Stimulated activated effector memory CD8-positive, alpha-beta T cell treated with anti-CD3 and anti-CD28 coated beads, Interleukin-12 subunit alpha, Interleukin-12 subunit beta, amount 100 ng/mL, for 72 hours (primary cell): ENCODE results near the gene RIN3.

Experiments
- ATAC-seq: fragments of 150-1000 bp; cut with Tn5 transposase; 2 replicates; pipeline ENCODE4 v1.10.0; 2021
- DNase-seq, 2 donors: peaks; one replicate each; pipeline ENCODE4 v3.0.0; 2021 to 2022; ENCODE audit warnings: low spot score in 2 of 2
- H3K27ac Mint-ChIP-seq: one replicate; pipeline ENCODE4 v1.8.0; 2022; ENCODE audit warnings: mild to moderate bottlenecking, mixed read lengths
- H3K36me3 Mint-ChIP-seq: one replicate; pipeline ENCODE4 v1.8.0; 2022; ENCODE audit warnings: mild to moderate bottlenecking, mixed read lengths
- H3K4me1 Mint-ChIP-seq: one replicate; pipeline ENCODE4 v1.8.0; 2022; ENCODE audit warnings: mixed read lengths
- H3K4me3 Mint-ChIP-seq: one replicate; pipeline ENCODE4 v1.8.0; 2022; ENCODE audit warnings: mild to moderate bottlenecking, mixed read lengths
- H3K9me3 Mint-ChIP-seq: one replicate; pipeline ENCODE4 v1.8.0; 2022; ENCODE audit warnings: mixed read lengths

The RIN3 gene, protein sequence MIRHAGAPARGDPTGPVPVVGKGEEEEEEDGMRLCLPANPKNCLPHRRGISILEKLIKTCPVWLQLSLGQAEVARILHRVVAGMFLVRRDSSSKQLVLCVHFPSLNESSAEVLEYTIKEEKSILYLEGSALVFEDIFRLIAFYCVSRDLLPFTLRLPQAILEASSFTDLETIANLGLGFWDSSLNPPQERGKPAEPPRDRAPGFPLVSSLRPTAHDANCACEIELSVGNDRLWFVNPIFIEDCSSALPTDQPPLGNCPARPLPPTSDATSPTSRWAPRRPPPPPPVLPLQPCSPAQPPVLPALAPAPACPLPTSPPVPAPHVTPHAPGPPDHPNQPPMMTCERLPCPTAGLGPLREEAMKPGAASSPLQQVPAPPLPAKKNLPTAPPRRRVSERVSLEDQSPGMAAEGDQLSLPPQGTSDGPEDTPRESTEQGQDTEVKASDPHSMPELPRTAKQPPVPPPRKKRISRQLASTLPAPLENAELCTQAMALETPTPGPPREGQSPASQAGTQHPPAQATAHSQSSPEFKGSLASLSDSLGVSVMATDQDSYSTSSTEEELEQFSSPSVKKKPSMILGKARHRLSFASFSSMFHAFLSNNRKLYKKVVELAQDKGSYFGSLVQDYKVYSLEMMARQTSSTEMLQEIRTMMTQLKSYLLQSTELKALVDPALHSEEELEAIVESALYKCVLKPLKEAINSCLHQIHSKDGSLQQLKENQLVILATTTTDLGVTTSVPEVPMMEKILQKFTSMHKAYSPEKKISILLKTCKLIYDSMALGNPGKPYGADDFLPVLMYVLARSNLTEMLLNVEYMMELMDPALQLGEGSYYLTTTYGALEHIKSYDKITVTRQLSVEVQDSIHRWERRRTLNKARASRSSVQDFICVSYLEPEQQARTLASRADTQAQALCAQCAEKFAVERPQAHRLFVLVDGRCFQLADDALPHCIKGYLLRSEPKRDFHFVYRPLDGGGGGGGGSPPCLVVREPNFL

GRCh38 chr14:92513204-92513965 lies at the start of gene RIN3:
TSS of gene RIN3 (plus strand) at chr14:92513781. CDS start at chr14:92513933, 152 bp downstream.
- DNase-seq (peak; percentile 47 to 76), ATAC-seq (peak; percentile 75)
- Mint-ChIP-seq H3K36me3 (peaks cover 6% of the 10 kb centered on the region), H3K4me1 (peaks cover 52% of the 10 kb centered on the region), H3K27ac (peak within 1 kb of the TSS; percentile 97), H3K9me3 (no peaks in the 10 kb centered on the region), H3K4me3 (peak within 1 kb of the TSS; percentile 75)

DNA sequence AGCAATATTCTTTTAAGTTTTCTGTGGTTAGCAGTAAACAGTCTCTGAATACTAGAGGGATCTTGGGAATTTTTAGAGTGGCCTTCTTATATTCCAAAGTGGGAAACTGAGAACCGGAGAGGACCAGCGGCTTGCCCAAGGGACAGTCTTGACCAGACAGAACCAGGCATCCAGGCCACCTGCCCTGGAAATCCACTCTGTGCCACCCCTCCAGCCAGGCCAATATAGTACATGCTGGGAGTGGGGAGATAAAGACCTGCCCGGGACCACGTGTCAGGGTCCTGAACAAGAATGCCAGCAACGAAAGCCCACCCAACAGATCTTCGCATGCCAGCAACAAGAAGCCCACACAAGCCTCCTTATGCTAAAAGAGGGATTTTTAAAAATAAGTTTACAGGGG lies 49.4 kb upstream of the RIN3 start:
- no peak for DNase-seq
- no peak for ATAC-seq
- H3K9me3 Mint-ChIP-seq: no peaks in the 10 kb centered on the region
- H3K36me3 Mint-ChIP-seq: no peaks in the 10 kb centered on the region
- H3K4me1 Mint-ChIP-seq: peaks cover 40% of the 10 kb centered on the region
- H3K4me3 Mint-ChIP-seq: no peak overlapping the region
- H3K27ac Mint-ChIP-seq: no peak overlapping the region

DNA sequence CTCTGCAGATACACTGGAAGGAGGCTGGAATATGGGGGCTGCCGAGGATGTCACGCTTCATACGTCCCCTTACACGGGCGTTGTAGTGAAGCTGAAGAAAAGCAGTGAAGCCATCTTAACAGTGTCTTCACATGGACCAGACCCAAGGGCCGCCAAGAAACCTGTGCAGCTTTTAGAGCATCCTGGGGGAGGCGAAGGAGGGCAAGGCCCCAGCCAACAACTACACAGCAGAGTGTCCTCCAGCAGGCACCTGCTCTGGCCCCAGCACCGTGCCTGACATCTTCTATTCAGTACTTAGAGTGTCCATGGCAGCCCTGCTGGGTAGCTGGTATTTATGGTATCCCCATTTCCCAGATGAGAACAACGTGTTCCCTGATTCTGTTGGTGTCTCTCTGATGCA lies 48.9 kb upstream of the RIN3 start:
- H3K27ac Mint-ChIP-seq: peak overlapping the region; percentile 55
- ATAC-seq: no peak
- no peak for DNase-seq
- no peaks in the 10 kb centered on the region for H3K36me3 Mint-ChIP-seq
- peaks cover 38% of the 10 kb centered on the region for H3K4me1 Mint-ChIP-seq
- no peak overlapping the region for H3K4me3 Mint-ChIP-seq
- H3K9me3 Mint-ChIP-seq: peaks cover 3% of the 10 kb centered on the region

GRCh38 chr14:92465353-92466055 lies 48.1 kb upstream of the RIN3 start:
- H3K27ac Mint-ChIP-seq: peak overlapping the region; percentile 55
- H3K9me3 Mint-ChIP-seq: peaks cover 3% of the 10 kb centered on the region
- peaks cover 30% of the 10 kb centered on the region for H3K4me1 Mint-ChIP-seq
- ATAC-seq (no peak), DNase-seq (no peak)
- H3K4me3 Mint-ChIP-seq: no peak overlapping the region
- H3K36me3 Mint-ChIP-seq: no peaks in the 10 kb centered on the region

DNA sequence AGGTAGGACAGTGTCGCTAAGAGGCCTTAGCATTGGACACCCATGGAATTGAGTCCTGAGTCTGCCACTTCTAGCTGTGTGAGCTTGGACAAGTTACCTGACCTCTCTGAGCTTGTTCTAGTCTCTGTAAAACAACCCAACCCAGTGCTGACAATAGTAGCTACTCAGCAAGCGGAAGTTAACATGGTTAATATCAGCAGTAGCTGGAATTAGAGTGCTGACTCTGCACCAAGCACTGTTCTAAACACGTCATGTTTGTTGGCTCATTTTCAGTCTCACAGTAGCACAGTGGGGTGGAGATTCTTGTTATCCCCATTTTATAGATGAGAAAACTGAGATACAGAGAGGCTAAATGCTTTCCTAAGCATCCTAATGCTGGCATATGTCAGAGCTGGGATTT lies 47.5 kb upstream of the RIN3 start:
- peak overlapping the region; percentile 55 for H3K27ac Mint-ChIP-seq
- no peak for ATAC-seq
- no peak for DNase-seq

GRCh38 chr14:92469515-92469914 lies 44.1 kb upstream of the RIN3 start:
- H3K27ac Mint-ChIP-seq: no peak overlapping the region
- H3K9me3 Mint-ChIP-seq: peaks cover 3% of the 10 kb centered on the region
- DNase-seq (no peak), ATAC-seq (no peak)
- no peak overlapping the region for H3K4me3 Mint-ChIP-seq
- no peaks in the 10 kb centered on the region for H3K36me3 Mint-ChIP-seq
- H3K4me1 Mint-ChIP-seq: peaks cover 13% of the 10 kb centered on the region

More for the DNA sequence above, 47.5 kb upstream of the RIN3 start:
- H3K4me1 Mint-ChIP-seq: peaks cover 24% of the 10 kb centered on the region
- H3K36me3 Mint-ChIP-seq: no peaks in the 10 kb centered on the region
- peaks cover 3% of the 10 kb centered on the region for H3K9me3 Mint-ChIP-seq
- no peak overlapping the region for H3K4me3 Mint-ChIP-seq

- no peak for DNase-seq
- peaks cover 3% of the 10 kb centered on the region for H3K9me3 Mint-ChIP-seq
Measured at GRCh38 chr14:92470215-92470614, 43.4 kb upstream of the RIN3 start.

GRCh38 chr14:92470811-92471210 lies 42.8 kb upstream of the RIN3 start:
- H3K4me1 Mint-ChIP-seq: peaks cover 21% of the 10 kb centered on the region
- ATAC-seq: no peak
- H3K4me3 Mint-ChIP-seq: no peak overlapping the region
- no peak overlapping the region for H3K27ac Mint-ChIP-seq
- no peak for DNase-seq
- H3K36me3 Mint-ChIP-seq: no peaks in the 10 kb centered on the region
- H3K9me3 Mint-ChIP-seq: peaks cover 3% of the 10 kb centered on the region

More at GRCh38 chr14:92470215-92470614, 43.4 kb upstream of the RIN3 start:
- Mint-ChIP-seq H3K4me3 (no peak overlapping the region), H3K27ac (no peak overlapping the region), H3K4me1 (peaks cover 15% of the 10 kb centered on the region), H3K36me3 (no peaks in the 10 kb centered on the region)
- ATAC-seq: no peak

DNA sequence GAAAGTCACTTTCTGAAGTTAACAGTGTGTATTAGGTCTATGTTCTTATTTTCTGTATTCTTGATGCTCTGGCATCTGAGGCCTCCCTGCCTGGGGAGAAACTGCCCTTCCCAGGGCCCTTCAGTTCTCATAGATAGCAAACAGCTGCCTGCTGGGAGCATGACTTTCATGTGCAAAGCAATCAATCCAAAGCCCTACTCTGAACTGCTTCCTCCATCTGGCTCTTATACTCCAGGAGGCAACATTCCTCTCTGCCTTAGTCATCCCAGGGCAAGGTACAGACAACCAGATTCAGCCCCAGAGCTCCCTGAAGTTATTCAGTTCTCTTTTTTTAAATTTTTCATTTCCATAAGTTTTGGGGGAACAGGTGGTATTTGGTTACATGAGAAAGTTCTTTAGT lies 41.7 kb upstream of the RIN3 start:
- DNase-seq (no peak), ATAC-seq (no peak)
- H3K36me3 Mint-ChIP-seq: no peaks in the 10 kb centered on the region
- H3K4me3 Mint-ChIP-seq: no peak overlapping the region
- peaks cover 3% of the 10 kb centered on the region for H3K9me3 Mint-ChIP-seq
- peaks cover 23% of the 10 kb centered on the region for H3K4me1 Mint-ChIP-seq
- H3K27ac Mint-ChIP-seq: no peak overlapping the region

DNA sequence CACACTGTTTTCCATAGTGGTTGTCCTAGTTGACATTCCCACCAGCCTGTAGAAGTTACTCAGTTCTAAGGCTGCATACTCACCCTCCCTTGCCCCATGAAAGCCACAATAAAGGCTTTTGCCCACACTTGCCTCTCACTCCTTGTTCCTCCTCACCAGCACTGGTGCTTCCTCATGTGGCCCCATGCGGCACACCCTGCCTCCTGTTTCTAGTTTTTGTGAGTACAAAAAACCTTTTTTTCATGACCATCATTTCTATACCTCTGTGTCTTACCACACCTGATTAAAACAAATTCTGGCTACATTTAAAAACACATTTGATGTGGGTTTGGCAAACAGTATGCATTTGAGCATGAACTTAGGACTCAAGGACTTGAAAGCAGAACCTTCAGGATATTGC lies 40.7 kb upstream of the RIN3 start:
- Mint-ChIP-seq H3K27ac (peak overlapping the region; percentile 52), H3K9me3 (peaks cover 3% of the 10 kb centered on the region), H3K36me3 (no peaks in the 10 kb centered on the region), H3K4me3 (no peak overlapping the region), H3K4me1 (peaks cover 23% of the 10 kb centered on the region)
- DNase-seq: no peak
- ATAC-seq: no peak

DNA sequence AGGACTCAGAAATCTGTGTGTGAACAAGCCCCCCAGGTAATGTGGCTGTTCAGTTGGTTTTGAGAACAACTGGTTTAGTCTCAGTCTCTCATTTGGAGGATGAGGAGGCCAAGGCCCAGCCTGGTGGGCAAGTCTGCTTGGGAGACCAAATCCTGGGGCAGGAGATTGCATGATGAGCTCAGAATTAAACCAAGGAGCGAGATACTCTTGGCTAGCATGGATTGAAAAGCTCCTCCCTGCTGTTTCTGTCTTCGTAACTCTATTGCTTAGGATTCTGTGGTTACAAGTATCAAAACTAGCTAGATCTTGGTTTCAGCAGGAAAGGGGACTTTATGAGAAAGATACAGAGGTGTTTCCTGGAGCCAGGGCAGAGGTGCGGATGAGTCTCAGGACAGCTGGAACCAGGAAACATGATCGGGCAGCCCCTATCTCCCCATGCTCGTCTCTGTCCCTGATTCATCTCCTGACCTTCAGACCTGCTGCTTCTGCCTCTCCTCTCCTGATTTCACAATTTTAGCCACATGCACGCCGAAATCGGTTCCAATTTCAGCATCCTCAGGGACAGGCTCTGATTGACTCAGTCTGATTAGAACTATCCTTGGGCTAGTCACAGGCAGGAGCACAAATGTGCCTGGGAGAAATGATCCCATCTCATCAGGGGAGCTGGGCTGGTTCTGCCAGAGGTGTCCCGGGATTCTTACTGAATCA lies 40.2 kb upstream of the RIN3 start:
- Mint-ChIP-seq H3K27ac (peak overlapping the region; percentile 52), H3K9me3 (peaks cover 3% of the 10 kb centered on the region), H3K36me3 (no peaks in the 10 kb centered on the region), H3K4me1 (peaks cover 23% of the 10 kb centered on the region), H3K4me3 (no peak overlapping the region)
- no peak for ATAC-seq
- DNase-seq: no peak

DNA sequence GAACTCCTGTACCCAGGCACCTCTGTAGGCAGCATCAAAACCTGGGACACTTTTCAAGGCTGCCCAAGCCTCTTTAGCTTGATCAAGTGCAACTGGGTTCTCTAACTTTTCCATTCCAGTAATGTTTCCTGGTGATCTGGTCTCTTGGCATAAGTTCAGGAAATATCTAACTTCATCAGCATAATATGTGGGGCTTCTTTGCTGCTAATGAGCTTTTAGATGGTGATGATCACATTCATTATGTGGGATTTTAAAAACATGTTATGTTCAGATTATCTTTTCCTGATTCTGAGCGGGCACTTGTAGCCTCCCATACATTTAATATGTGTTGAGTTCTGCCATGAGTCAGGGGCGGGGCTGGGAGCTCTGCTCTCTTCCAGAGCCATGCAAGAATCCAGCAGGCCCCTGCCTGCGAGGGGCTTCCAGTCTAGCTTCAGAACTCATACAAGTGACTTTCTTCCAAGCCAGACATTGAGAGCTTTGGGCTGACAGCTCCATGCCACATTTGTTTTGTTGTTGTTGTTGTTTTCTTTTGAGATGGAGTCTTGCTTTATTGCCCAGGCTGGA lies 39.5 kb upstream of the RIN3 start:
- no peaks in the 10 kb centered on the region for H3K36me3 Mint-ChIP-seq
- DNase-seq (no peak), ATAC-seq (no peak)
- peaks cover 23% of the 10 kb centered on the region for H3K4me1 Mint-ChIP-seq
- no peak overlapping the region for H3K4me3 Mint-ChIP-seq
- peak overlapping the region; percentile 23 for H3K27ac Mint-ChIP-seq
- peaks cover 3% of the 10 kb centered on the region for H3K9me3 Mint-ChIP-seq

GRCh38 chr14:92475037-92475436 lies 38.5 kb upstream of the RIN3 start:
- DNase-seq (no peak), ATAC-seq (no peak)
- H3K4me1 Mint-ChIP-seq: peaks cover 23% of the 10 kb centered on the region
- H3K36me3 Mint-ChIP-seq: no peaks in the 10 kb centered on the region
- H3K4me3 Mint-ChIP-seq: no peak overlapping the region
- H3K27ac Mint-ChIP-seq: no peak overlapping the region
- peaks cover 2% of the 10 kb centered on the region for H3K9me3 Mint-ChIP-seq
